Mesenchymal stem cell (in vitro differentiated cells and primary cell): ENCODE data around the gene HNRNPLL.
"Not testable (repeated sequence)": the region's sequence is repeated elsewhere in the genome, so short reads cannot be mapped to it uniquely, and the experiment has no call there.

ENCODE experiments used
- DNase-seq: peaks from one replicate; pipeline ENCODE4 v3.0.0-alpha.2; 2013
- H2AFZ ChIP-seq: one replicate; pipeline ENCODE4 v1.6.1; 2013; ENCODE audit warnings: low read depth, mild to moderate bottlenecking, control low read depth, inconsistent platforms, low read length, moderate library complexity
- H2AK5ac ChIP-seq: 2 replicates; pipeline ENCODE4 v1.6.1; 2013; ENCODE audit warnings: low read length, moderate library complexity, mild to moderate bottlenecking, inconsistent platforms; ENCODE audit not compliant: severe bottlenecking
- H2BK120ac ChIP-seq: one replicate; pipeline ENCODE4 v1.6.1; 2013; ENCODE audit warnings: low read depth, mild to moderate bottlenecking, inconsistent platforms, low read length, moderate library complexity
- H2BK12ac ChIP-seq, 2 experiments: one replicate each; pipeline ENCODE4 v1.6.1; 2013; ENCODE audit warnings: inconsistent platforms in 2 of 2, low read length in 2 of 2, mild to moderate bottlenecking in 2 of 2, moderate library complexity in 2 of 2, control low read depth in 1 of 2
- H2BK15ac ChIP-seq: one replicate; pipeline ENCODE4 v1.6.1; 2013; ENCODE audit warnings: mild to moderate bottlenecking, low read depth, inconsistent platforms; ENCODE audit not compliant: poor library complexity, severe bottlenecking
- H2BK5ac ChIP-seq: 2 replicates; pipeline ENCODE4 v1.6.1; 2013; ENCODE audit warnings: low read depth, mild to moderate bottlenecking, low read length, control low read depth, inconsistent platforms; ENCODE audit not compliant: poor library complexity, severe bottlenecking
- H3K14ac ChIP-seq, 2 experiments: one replicate each; pipeline ENCODE4 v1.6.1; 2013; ENCODE audit warnings: inconsistent platforms in 2 of 2, low read length in 2 of 2, control low read depth in 1 of 2, mild to moderate bottlenecking in 1 of 2, moderate library complexity in 1 of 2
- H3K18ac ChIP-seq, 2 experiments: one replicate each; pipeline ENCODE4 v1.6.1; 2013; ENCODE audit warnings: inconsistent platforms in 2 of 2, low read length in 2 of 2, control low read depth in 1 of 2, low read depth in 1 of 2, mild to moderate bottlenecking in 1 of 2
- H3K23ac ChIP-seq, 2 experiments: one replicate each; pipeline ENCODE4 v1.6.1; 2013; ENCODE audit warnings: inconsistent platforms in 2 of 2, low read length in 2 of 2, mild to moderate bottlenecking in 2 of 2, moderate library complexity in 2 of 2, control low read depth in 1 of 2
- H3K27ac ChIP-seq: 2 replicates; pipeline ENCODE4 v1.5.1; 2013; ENCODE audit warnings: mild to moderate bottlenecking, moderate library complexity, low read length, control low read depth, inconsistent platforms; ENCODE audit not compliant: poor library complexity, severe bottlenecking
- H3K27me3 ChIP-seq, 2 experiments: 2 replicates each; pipeline versions ENCODE4 v1.6.1 to v1.7.0; 2013; ENCODE audit warnings: low read length in 2 of 2, mild to moderate bottlenecking in 2 of 2, moderate library complexity in 2 of 2, control low read depth in 1 of 2, inconsistent platforms in 1 of 2; ENCODE audit not compliant: control insufficient read depth in 1 of 2, insufficient read depth in 1 of 2
- H3K36me3 ChIP-seq, 2 experiments: 2 replicates each; pipeline versions ENCODE4 v1.6.1 to v1.7.0; 2013; ENCODE audit warnings: low read length in 2 of 2, control low read depth in 1 of 2, inconsistent platforms in 1 of 2, low read depth in 1 of 2, mild to moderate bottlenecking in 1 of 2; ENCODE audit not compliant: insufficient read depth in 2 of 2, control insufficient read depth in 1 of 2
- H3K4ac ChIP-seq, 2 experiments: one replicate each; pipeline ENCODE4 v1.6.1; 2013; ENCODE audit warnings: inconsistent platforms in 2 of 2, low read length in 2 of 2, mild to moderate bottlenecking in 2 of 2, moderate library complexity in 2 of 2, control low read depth in 1 of 2, low read depth in 1 of 2
- H3K4me1 ChIP-seq: 2 replicates; pipeline ENCODE4 v1.6.1; 2013; ENCODE audit warnings: low read depth, low read length, control low read depth; ENCODE audit not compliant: control insufficient read depth, insufficient read depth
- H3K4me2 ChIP-seq: 2 replicates; pipeline ENCODE4 v1.6.1; 2013; ENCODE audit warnings: low read length, mild to moderate bottlenecking, inconsistent platforms; ENCODE audit not compliant: poor library complexity, severe bottlenecking
- H3K4me3 ChIP-seq, 2 experiments: 2 replicates each; pipeline versions ENCODE4 v1.5.1 to v1.7.0; 2013; ENCODE audit warnings: low read length in 2 of 2, mild to moderate bottlenecking in 2 of 2, control low read depth in 1 of 2, low read depth in 1 of 2; ENCODE audit not compliant: insufficient read depth in 1 of 2
- H3K79me1 ChIP-seq: replicated peaks from 2 replicates; pipeline ENCODE4 v1.6.1; 2013; ENCODE audit warnings: mild to moderate bottlenecking, control low read depth, low read length, inconsistent platforms; ENCODE audit not compliant: poor library complexity, severe bottlenecking
- H3K9ac ChIP-seq: 2 replicates; pipeline ENCODE4 v1.7.0; 2013; ENCODE audit warnings: mild to moderate bottlenecking, low read length, moderate library complexity
- H3K9me3 ChIP-seq: 2 replicates; pipeline ENCODE4 v1.7.0; 2013; ENCODE audit warnings: mild to moderate bottlenecking, low read length; ENCODE audit not compliant: control insufficient read depth
- H4K8ac ChIP-seq: one replicate; pipeline ENCODE4 v1.6.1; 2013; ENCODE audit warnings: inconsistent platforms, mild to moderate bottlenecking, low read length, moderate library complexity
- H4K91ac ChIP-seq: one replicate; pipeline ENCODE4 v1.6.1; 2013; ENCODE audit warnings: mild to moderate bottlenecking, low read length, inconsistent platforms
- WGBS: methylation state at CpG from one replicate; pipeline ENCODE4 v1.1.7; 2013; ENCODE audit warnings: mixed read lengths; 5-methylcytosine and 5-hydroxymethylcytosine counted together

The HNRNPLL gene

DNA sequence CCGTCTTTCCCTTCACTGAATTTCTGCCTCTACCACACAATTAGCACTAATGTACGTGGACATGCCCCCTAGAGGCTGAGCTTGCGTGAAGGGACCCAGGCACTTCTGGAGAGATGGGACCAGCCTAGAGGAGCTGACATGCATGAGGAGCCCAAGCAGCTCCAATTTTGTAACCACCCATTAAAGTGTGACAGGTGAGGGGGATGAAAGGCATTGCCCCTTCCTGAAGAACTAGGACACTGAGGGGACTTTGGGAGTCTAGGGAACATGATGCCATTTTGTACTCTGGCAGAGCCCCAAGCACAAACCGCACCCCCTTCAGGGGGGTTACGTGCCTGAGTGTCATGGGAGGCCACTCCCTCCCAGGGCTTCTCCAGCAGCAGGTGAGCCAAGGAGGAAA, 63.6 kb downstream of the HNRNPLL start:
- 94% methylated on average over 5 of the region's 5 CpGs for WGBS
- no peak overlapping the region for H3K4ac ChIP-seq
- no peak overlapping the region for H3K9ac ChIP-seq
- no peak overlapping the region for H4K91ac ChIP-seq
- peaks cover 5% of the 10 kb centered on the region for H3K4me1 ChIP-seq
- no peak overlapping the region for H2BK120ac ChIP-seq
- H3K27ac ChIP-seq, result no peak overlapping the region
- no peaks in the 10 kb centered on the region for H3K27me3 ChIP-seq
- H4K8ac ChIP-seq, result no peak overlapping the region
- H3K9me3 ChIP-seq, result no peaks in the 10 kb centered on the region
- H3K18ac ChIP-seq, result no peak overlapping the region
- DNase-seq, result no peak
- H2AK5ac ChIP-seq, result no peak overlapping the region
- no peak overlapping the region for H2BK5ac ChIP-seq
- H2BK12ac ChIP-seq, result no peak overlapping the region
- H3K36me3 ChIP-seq, result no peaks in the 10 kb centered on the region
- H3K23ac ChIP-seq, result no peak overlapping the region
- H2AFZ ChIP-seq, result no peak overlapping the region
- no peak overlapping the region for H3K4me3 ChIP-seq
- H3K4me2 ChIP-seq, result no peak overlapping the region
- no peak overlapping the region for H3K14ac ChIP-seq
- no peaks in the 10 kb centered on the region for H3K79me1 ChIP-seq
- no peak overlapping the region for H2BK15ac ChIP-seq

GRCh38 chr2:38537937-38538525, 64.7 kb downstream of the HNRNPLL start:
- Histone ChIP-seq H3K9me3 (no peaks in the 10 kb centered on the region), H3K23ac (no peak overlapping the region), H2BK15ac (no peak overlapping the region), H4K91ac (no peak overlapping the region), H3K4me3 (no peak overlapping the region), H3K27ac (no peak overlapping the region), H3K9ac (no peak overlapping the region), H2BK5ac (no peak overlapping the region), H3K36me3 (no peaks in the 10 kb centered on the region), H3K4me1 (peaks cover 7% of the 10 kb centered on the region), H4K8ac (no peak overlapping the region), H3K79me1 (no peaks in the 10 kb centered on the region), H3K14ac (no peak overlapping the region), H2BK12ac (no peak overlapping the region), H3K4ac (no peak overlapping the region), H3K18ac (no peak overlapping the region), H2BK120ac (no peak overlapping the region), H3K27me3 (no peaks in the 10 kb centered on the region), H3K4me2 (no peak overlapping the region), H2AK5ac (no peak overlapping the region), H2AFZ (no peak overlapping the region)
- no peak for DNase-seq
- 24% methylated on average over 2 of the region's 3 CpGs for WGBS

DNA sequence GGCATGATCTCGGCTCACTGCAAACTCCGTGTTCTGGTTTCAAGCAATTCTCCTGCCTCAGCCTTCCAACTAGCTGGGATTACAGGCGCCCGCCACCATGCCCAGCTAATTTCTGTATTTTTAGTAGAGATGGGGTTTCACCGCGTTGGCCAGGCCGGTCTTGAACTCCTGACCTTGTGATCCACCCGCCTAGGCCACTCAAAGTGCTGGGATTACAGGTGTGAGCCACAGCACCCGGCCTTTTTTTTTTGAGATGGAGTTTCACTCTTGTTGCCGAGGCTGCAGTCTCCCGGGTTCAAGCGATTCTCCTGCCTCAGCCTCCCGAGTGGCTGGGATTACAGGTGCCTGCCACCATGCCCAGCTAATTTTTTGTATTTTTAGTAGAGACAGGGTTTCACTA, 65.4 kb downstream of the HNRNPLL start:
- not testable (repeated sequence) for H3K4me1 ChIP-seq
- WGBS, result over 99% methylated on average over 13 of the region's 13 CpGs

GRCh38 chr2:38535744-38536506, 66.8 kb downstream of the HNRNPLL start:
- H2AK5ac ChIP-seq, result no peak overlapping the region
- H3K27ac ChIP-seq, result no peak overlapping the region
- H3K4me2 ChIP-seq, result peak overlapping the region; percentile 92
- no peaks in the 10 kb centered on the region for H3K79me1 ChIP-seq
- no peaks in the 10 kb centered on the region for H3K9me3 ChIP-seq
- H3K36me3 ChIP-seq, result no peaks in the 10 kb centered on the region
- H3K4me1 ChIP-seq, result peaks cover 7% of the 10 kb centered on the region
- WGBS, result 3% methylated on average over 49 of the region's 53 CpGs
- H3K4me3 ChIP-seq, result peak overlapping the region; percentile 52 to 81
- peak; percentile 65 for DNase-seq
- peak overlapping the region in 1 of 2 experiments; percentile 86 for H2BK12ac ChIP-seq
- H2AFZ ChIP-seq, result peak overlapping the region; percentile 99
- H3K4ac ChIP-seq, result peak overlapping the region; percentile 59 to 72
- no peak overlapping the region for H2BK5ac ChIP-seq
- H2BK15ac ChIP-seq, result peak overlapping the region; percentile 82
- peak overlapping the region; percentile 11 for H2BK120ac ChIP-seq
- H4K91ac ChIP-seq, result no peak overlapping the region
- H3K27me3 ChIP-seq, result no peaks in the 10 kb centered on the region
- peak overlapping the region in 1 of 2 experiments; percentile 89 for H3K14ac ChIP-seq
- H4K8ac ChIP-seq, result peak overlapping the region; percentile 74
- peak overlapping the region; percentile 84 for H3K9ac ChIP-seq
- H3K18ac ChIP-seq, result peak overlapping the region in 1 of 2 experiments; percentile 84
- H3K23ac ChIP-seq, result no peak overlapping the region

More for the DNA sequence above, 65.4 kb downstream of the HNRNPLL start:
- H2AFZ ChIP-seq, H4K91ac ChIP-seq, H3K36me3 ChIP-seq, H3K4me3 ChIP-seq, H3K9me3 ChIP-seq, H2BK12ac ChIP-seq, H4K8ac ChIP-seq, H3K14ac ChIP-seq, H3K4me2 ChIP-seq, H2BK15ac ChIP-seq, H3K27ac ChIP-seq, H3K23ac ChIP-seq, H3K79me1 ChIP-seq, H3K27me3 ChIP-seq, H3K4ac ChIP-seq, H2AK5ac ChIP-seq, H2BK120ac ChIP-seq, H3K18ac ChIP-seq, H3K9ac ChIP-seq, H2BK5ac ChIP-seq, DNase-seq: not testable (repeated sequence)
